GM13977 (cell line): ENCODE data around the gene PPFIBP2.
"Not testable (repeated sequence)": the region's sequence is repeated elsewhere in the genome, so short reads cannot be mapped to it uniquely, and the experiment has no call there.

Experiments
- DNase-seq: peaks from one replicate; pipeline ENCODE4 v3.0.0; 2012; ENCODE audit warnings: low spot score
- in situ Hi-C: fragments of 300-500 bp; cut with MboI; formaldehyde crosslinking; loops from one replicate; pipeline ENCODE4 v1.12.0; 2022; ENCODE audit warnings: low sequenced_read_pairs, low pct_unique_long_range_greater_than_20kb, mixed read lengths, inconsistent platforms; ENCODE audit not compliant: unreplicated experiment
- TF ChIP-seq, protein P1 (sequence below): IDR thresholded peaks from 2 replicates; pipeline ENCODE4 v1.5.1; 2012; ENCODE audit warnings: mild to moderate bottlenecking, control low read depth; ENCODE audit not compliant: insufficient read depth; ENCODE audit errors: extremely low read depth, missing control alignments

Gene PPFIBP2

DNA sequence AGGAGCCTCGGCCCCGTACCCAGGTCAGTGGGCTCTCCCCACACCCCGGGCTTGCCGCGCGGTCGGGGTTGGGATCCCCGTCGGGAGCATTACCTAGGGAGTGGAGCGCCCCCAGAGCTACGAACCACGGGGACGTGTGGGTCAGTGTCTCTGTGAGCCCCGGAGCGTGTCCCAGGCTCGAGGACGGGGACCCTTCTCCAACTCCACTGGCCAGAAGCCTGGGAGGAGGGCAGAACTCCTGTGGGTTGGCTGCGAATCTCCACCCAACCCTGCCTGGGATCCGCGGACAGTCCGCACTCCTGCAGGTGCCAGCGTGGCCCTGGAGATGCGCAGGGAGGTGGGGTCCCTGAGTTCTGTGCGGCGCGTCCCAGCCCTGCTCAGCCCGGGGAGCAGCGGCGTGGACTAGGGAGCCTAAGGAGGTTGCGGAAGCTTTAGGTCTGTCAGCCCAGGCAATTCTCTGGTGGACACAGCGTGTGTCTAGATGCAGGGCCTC is 346 bp downstream of the PPFIBP2 start:
- DNase-seq = peak; percentile 32
- in situ Hi-C loops = no loop called here
- TF ChIP-seq, protein P1, sequence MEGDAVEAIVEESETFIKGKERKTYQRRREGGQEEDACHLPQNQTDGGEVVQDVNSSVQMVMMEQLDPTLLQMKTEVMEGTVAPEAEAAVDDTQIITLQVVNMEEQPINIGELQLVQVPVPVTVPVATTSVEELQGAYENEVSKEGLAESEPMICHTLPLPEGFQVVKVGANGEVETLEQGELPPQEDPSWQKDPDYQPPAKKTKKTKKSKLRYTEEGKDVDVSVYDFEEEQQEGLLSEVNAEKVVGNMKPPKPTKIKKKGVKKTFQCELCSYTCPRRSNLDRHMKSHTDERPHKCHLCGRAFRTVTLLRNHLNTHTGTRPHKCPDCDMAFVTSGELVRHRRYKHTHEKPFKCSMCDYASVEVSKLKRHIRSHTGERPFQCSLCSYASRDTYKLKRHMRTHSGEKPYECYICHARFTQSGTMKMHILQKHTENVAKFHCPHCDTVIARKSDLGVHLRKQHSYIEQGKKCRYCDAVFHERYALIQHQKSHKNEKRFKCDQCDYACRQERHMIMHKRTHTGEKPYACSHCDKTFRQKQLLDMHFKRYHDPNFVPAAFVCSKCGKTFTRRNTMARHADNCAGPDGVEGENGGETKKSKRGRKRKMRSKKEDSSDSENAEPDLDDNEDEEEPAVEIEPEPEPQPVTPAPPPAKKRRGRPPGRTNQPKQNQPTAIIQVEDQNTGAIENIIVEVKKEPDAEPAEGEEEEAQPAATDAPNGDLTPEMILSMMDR = no peak

DNA sequence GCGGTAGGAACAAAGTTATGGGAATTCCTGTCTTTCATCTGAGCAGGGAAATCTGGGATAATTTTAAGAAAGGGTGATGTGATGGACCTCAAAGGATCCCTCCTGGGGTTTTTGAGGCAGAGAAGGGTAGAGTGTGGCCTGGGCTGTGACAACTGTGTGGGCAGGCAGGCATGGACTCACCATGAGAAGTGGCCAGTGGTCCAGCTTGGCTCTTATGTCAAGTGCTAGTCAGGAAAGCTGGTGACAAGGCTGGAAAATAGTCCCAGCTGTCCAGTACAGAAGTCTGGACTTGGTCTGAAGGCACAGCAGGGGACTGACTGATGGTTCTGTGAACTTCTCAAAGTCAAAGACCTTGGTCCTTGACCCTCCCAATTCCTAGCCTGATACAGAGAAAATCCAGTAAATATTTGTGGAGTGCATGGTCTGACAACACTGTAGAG is 1.7 kb downstream of the PPFIBP2 start:
- in situ Hi-C loops = no loop called here
- TF ChIP-seq, protein P1 = no peak
- DNase-seq = no peak

DNA sequence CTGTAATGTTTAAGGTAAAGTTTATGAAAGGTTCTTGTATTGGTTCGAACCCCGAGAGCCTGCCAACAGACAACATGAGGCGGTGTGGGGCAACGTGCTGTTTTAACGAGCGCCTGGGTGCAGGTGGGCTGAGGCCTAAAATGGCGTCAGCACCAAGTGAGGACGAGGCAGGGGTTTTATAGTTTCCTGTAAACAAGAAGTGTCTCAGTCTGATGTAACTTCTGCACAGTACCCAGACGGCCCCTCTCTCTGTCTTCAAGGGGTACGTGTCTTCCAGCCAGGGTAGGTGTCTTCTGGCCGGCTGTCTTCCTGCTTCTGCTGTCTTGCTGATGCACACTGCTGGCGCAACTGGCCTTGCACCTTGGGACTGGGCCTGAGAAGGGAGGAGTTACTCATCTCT is 2.7 kb downstream of the PPFIBP2 start:
- no peak for DNase-seq
- in situ Hi-C loops = no loop called here
- TF ChIP-seq, protein P1 = no peak

DNA sequence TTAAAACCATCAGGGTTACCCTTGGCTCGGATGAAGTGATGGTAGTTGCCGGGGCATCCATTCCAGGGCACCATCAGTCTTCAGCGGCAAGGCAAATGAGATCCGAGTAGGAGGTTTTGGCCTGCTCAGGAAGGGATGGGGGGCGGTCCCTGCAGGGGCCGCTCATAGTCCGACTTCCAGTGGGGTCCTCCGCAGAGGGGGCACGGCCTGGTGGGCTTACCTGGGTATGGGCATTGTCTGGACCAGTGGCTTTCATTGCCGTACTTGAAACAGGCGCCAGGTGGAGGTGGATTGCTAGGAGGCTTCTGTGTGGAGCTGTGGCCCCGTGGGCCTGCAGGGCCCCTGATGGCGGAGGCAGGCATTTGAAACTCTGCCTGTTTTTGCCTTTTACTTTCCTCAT is 3.9 kb downstream of the PPFIBP2 start:
- in situ Hi-C loops, DNase-seq: not testable (repeated sequence)

DNA sequence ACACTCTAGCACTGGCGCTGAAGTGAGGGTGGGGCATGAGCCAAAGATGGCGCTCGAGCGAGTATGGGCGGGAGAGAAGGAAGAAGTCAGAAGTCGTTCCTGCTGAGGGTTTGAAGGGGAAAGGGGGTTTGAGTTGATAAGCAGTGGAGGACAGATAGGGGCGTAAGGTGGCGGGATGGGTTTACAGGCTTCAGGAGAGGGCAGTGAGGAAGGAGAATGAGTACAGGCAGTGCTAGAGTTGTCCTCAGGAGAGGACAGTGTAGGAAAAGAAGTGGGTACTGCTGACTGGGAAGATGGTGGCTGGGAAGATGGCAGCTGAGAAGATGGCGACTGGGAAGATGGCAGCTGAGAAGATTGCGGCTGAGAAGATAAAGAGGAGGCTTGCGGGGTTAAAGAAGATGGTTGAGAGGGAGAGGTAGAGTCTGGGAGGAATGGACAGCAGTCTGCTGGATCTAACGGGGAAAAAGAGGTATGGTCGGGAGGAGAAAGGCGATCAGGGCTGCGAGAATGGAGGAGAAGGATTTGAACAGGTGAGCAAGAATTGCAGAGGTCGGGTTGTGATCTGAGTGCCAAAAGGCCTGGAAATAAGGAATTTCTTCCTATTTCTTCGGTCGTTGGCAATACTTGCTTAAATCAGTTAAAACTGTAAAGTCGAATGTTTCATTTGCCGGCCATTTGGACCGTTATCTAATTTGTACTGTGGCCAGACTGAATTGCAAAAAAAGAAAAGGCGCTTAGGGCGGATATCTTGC is 5.2 kb downstream of the PPFIBP2 start:
- TF ChIP-seq, protein P1 = no peak
- in situ Hi-C loops = no loop called here
- no peak for DNase-seq

DNA sequence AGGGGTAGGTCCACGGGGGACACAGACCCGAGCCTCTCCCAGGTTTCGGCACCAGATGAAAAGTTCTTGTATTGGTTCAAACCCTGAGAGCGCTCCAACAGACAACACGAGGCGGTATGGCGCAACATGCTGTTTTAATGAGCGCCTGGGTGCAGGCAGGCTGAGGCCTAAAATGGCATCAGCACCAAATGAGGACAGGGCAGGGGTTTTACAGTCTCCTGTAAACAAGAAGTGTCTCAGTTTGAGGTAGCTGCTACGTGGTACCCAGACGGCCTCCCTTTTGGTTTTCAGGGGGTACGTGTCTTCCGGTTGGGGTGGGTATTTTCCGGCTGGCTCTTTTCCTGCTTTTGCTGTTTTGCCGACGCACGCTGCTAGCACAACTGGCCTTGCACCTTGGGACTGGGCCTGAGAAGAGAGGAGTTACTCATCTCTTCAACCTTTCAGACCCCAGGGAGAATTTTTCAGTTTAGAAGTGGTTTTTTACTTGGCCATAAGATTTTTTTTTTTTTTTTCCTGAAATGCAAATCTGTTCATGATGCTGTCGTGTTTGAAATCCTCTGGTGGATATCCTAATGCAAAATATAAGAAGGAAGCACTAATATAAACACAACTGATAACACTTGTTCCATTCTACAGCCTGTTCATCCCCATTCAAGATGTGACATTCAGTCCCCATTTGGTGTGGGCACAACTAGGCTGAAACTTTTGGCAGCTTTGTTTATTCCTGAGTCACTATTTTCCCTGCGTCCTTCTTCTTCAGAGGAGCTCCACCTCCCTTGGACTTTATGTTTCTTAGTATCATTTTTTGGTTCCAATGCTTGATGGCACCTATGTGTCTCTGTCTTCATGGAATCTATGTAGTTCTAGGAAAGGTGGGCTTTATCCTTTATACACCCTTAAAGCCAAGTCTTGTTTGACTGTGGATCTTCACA is 6.5 kb downstream of the PPFIBP2 start:
- in situ Hi-C loops = no loop called here
- TF ChIP-seq, protein P1 = no peak
- DNase-seq = peak; percentile 36
